Gastrocnemius medialis (tissue), 4 donors: ENCODE results near the gene JUNB.

Experiments used
- CTCF ChIP-seq, 5 experiments: fragments of 450-650 bp in 3 of 5; fragments of 200-600 bp in 2 of 5; sonication (generic) in 2 of 5; IDR thresholded peaks in 4 of 5; conservative IDR thresholded peaks in 1 of 5; 1 replicate in 4 of 5; 2 replicates in 1 of 5; pipeline ENCODE4 v1.5.1; 2016 to 2019; ENCODE audit warnings: antibody characterized with exemption in 5 of 5, mild to moderate bottlenecking in 3 of 5, moderate library complexity in 3 of 5
- POLR2A ChIP-seq, 2 donors: fragments of 450-650 bp; IDR thresholded peaks; one replicate each; pipeline ENCODE4 v1.6.1; 2017; ENCODE audit warnings: antibody characterized with exemption in 2 of 2, mild to moderate bottlenecking in 2 of 2, moderate library complexity in 2 of 2

GRCh38 chr19:12792051-12792852, 966 bp downstream of the JUNB start:
- peak in 1 of 5 experiments; percentile 11 for TF ChIP-seq CTCF (IDR thresholded peaks at IDR 0.05 in 4 of 5, conservative IDR thresholded peaks at IDR 0.05 in 1 of 5)
- peak; percentile 71 to 78 for TF ChIP-seq POLR2A (IDR thresholded peaks at IDR 0.05)
